ENCODE results near the gene DYNC1I1. TPM values are rescaled to one million over a fixed set of nuclear protein-coding genes. Genes with fewer than 3 reads are reported as not detected.

The DYNC1I1 gene
- total and polyA plus RNA-seq, 2 experiments from 2014 or later: 1.4 to 4.1 TPM

- Histone ChIP-seq H3F3A (replicated peaks; ENCODE audit: low read depth) (no peaks in the 10 kb centered on the region), H3K36me3 (ENCODE audit: insufficient read depth) (no peaks in the 10 kb centered on the region), H3K4me3 (no peak overlapping the region), H4K20me1 (replicated peaks; ENCODE audit: insufficient read depth) (no peaks in the 10 kb centered on the region), H2AFZ (no peak overlapping the region), H3K4me2 (no peak overlapping the region), H3K27me3 (ENCODE audit: insufficient read depth) (no peaks in the 10 kb centered on the region), H3K79me2 (replicated peaks; ENCODE audit: insufficient read depth) (no peaks in the 10 kb centered on the region), H3K4me1 (ENCODE audit: insufficient read depth) (no peaks in the 10 kb centered on the region), H3K27ac (ENCODE audit: low read depth) (no peak overlapping the region), H3K9me2 (ENCODE audit: insufficient read depth) (no peaks in the 10 kb centered on the region)
- Mint-ChIP-seq H3K27ac (no peak overlapping the region), H3K4me3 (no peak overlapping the region), H3K9me3 (no peaks in the 10 kb centered on the region; the same call in 2 of the 3 replicates), H3K27me3 (ENCODE audit: insufficient read depth, low read depth, poor library complexity) (no peaks in the 10 kb centered on the region), H3K36me3 (ENCODE audit: low read depth) (no peaks in the 10 kb centered on the region), H3K4me1 (no peaks in the 10 kb centered on the region)
- no peak for ATAC-seq
- DNase-seq (ENCODE audit: low spot score): no peak
- TF ChIP-seq EZH2phosphoT487 (IDR thresholded peaks at IDR 0.05; ENCODE audit: unreplicated experiment) (no peak), POLR2AphosphoS5 (IDR thresholded peaks at IDR 0.05; ENCODE audit: low read depth) (no peak), NANOG (IDR thresholded peaks at IDR 0.05; ENCODE audit: borderline replicate concordance) (no peak), ZNF462 (CRISPR knock-in tag; IDR thresholded peaks at IDR 0.05) (no peak), ETS1 (IDR thresholded peaks at IDR 0.05) (no peak), ZNF114 (CRISPR knock-in tag; IDR thresholded peaks at IDR 0.05) (no peak), ZNF331 (CRISPR knock-in tag; IDR thresholded peaks at IDR 0.05; ENCODE audit: low read depth) (no peak), CREB1 (CRISPR knock-in tag; IDR thresholded peaks at IDR 0.05; ENCODE audit: low read depth) (no peak), REST (IDR thresholded peaks at IDR 0.05; ENCODE audit: unreplicated experiment) (no peak), CTCF (conservative IDR thresholded peaks at IDR 0.05; ENCODE audit: low read depth in 2 of 2) (no peak), EZH2 (IDR thresholded peaks at IDR 0.05; ENCODE audit: low read depth, unreplicated experiment) (no peak), JUNB (IDR thresholded peaks at IDR 0.05; ENCODE audit: unreplicated experiment) (no peak), STAT1 (IDR thresholded peaks at IDR 0.05; ENCODE audit: unreplicated experiment) (no peak)
Measured at GRCh38 chr7:95878677-95879076, 106.3 kb downstream of the DYNC1I1 start.

Data from GM23338 (cell line).